ENCODE measurements around the gene SH3PXD2A. TPM values are rescaled to one million over a fixed set of nuclear protein-coding genes. Genes with fewer than 3 reads are reported as not detected.

The SH3PXD2A gene
- total and polyA plus RNA-seq, 9 of the 15 experiments (the other 6 are each of a cell fraction or from before 2014, with no cell fraction given), result 0.41 to 9.3 (median 2.5) TPM

- Histone ChIP-seq H3K9ac (ENCODE audit: insufficient read depth in 1 of 2, low read depth in 2 of 2, low read length in 2 of 2) (no peak overlapping the region), H3K27me3 (ENCODE audit: control insufficient read depth in 2 of 2, insufficient read depth in 2 of 2, low read length in 2 of 2) (no peaks in the 10 kb centered on the region), H2AFZ (ENCODE audit: low read depth, low read length) (no peak overlapping the region), H3K4me1 (replicated peaks in 1 of 2; ENCODE audit: control insufficient read depth in 2 of 2, insufficient read depth in 2 of 2, low read length in 2 of 2) (peaks cover 16 to 25% of the 10 kb centered on the region in 2 experiments), H3K4me2 (ENCODE audit: insufficient read depth, low read length) (no peak overlapping the region), H3K27ac (ENCODE audit: extremely low read depth, low read depth, low read length) (peak overlapping the region; percentile 17; the same call in 1 of the 3 replicates), H4K20me1 (replicated peaks; ENCODE audit: control insufficient read depth, insufficient read depth, low read length) (no peaks in the 10 kb centered on the region), H3K79me2 (ENCODE audit: control insufficient read depth, insufficient read depth, low read length) (no peaks in the 10 kb centered on the region), H3K9me1 (ENCODE audit: control insufficient read depth, insufficient read depth, low read length) (no peaks in the 10 kb centered on the region), H3K9me3 (replicated peaks; ENCODE audit: control insufficient read depth, insufficient read depth, low read depth, low read length) (no peaks in the 10 kb centered on the region), H3K4me3 (no peak overlapping the region), H3K36me3 (ENCODE audit: control insufficient read depth, insufficient read depth, low read length) (peaks cover 43% of the 10 kb centered on the region; the same call in 2 of the 3 replicates)
- CTCF ChIA-PET (ENCODE audit: low intra/inter-chr PET ratio), result no interaction called here
- intact Hi-C loops (cut with micrococcal nuclease), result no loop called here
- WGBS (ENCODE audit: insufficient coverage, low coverage, missing lambda C conversion rate), result 80% methylated on average over 8 of the region's 8 CpGs
- 0 out of 2 replicates have a peak, but pooled peaks have one; percentile 4 for TF ChIP-seq NFE2 (IDR thresholded peaks at IDR 0.05; ENCODE audit: low read depth)
- TF ChIP-seq ZNF24 (IDR thresholded peaks at IDR 0.05), result no peak
- peak; percentile 48 for TF ChIP-seq ZFP36 (IDR thresholded peaks at IDR 0.05; ENCODE audit: low read depth, low read length, partially characterized antibody)
- peak; percentile 85 for TF ChIP-seq RBM25 (IDR thresholded peaks at IDR 0.05; ENCODE audit: low read depth, low read length, severe bottlenecking)
- TF ChIP-seq ZNF175 (CRISPR knock-in tag; IDR thresholded peaks at IDR 0.05; ENCODE audit: low read depth), result 0 out of 2 replicates have a peak, but pooled peaks have one; percentile 28
- no peak for TF ChIP-seq RFX5 (IDR thresholded peaks at IDR 0.05; ENCODE audit: low read depth, low read length)
- TF ChIP-seq EWSR1 (IDR thresholded peaks at IDR 0.05; ENCODE audit: borderline replicate concordance, low read depth, partially characterized antibody), result no peak
- ATAC-seq (no peak), FAIRE-seq (no peak), DNase-seq (ENCODE audit: extremely low read depth in 1 of 4, low spot score in 3 of 4) (no peak)
- in situ Hi-C loops (cut with MboI), result no loop called here
- POLR2A ChIA-PET, result interaction anchor here (0.6 to 2.6 kb wide), 2 partner anchors 15 to 47 kb away, joined by 3 to 7 read pairs; no protein-coding TSS in a partner anchor
- no TSS peak for BruUV-seq (replicated peaks)
Measured at GRCh38 chr10:103609231-103610082, 245.9 kb downstream of the SH3PXD2A start.

All from K562 (cell line).